ENCODE data around the gene TYW1.
"Not testable (repeated sequence)": the region's sequence is repeated elsewhere in the genome, so short reads cannot be mapped to it uniquely, and the experiment has no call there.

Gene TYW1

GRCh38 chr7:67192123-67192702, 195.6 kb downstream of the TYW1 start:
- not testable (repeated sequence) for DNase-seq

GRCh38 chr7:67192889-67193613, 196.4 kb downstream of the TYW1 start:
- DNase-seq = peak; percentile 27

- not testable (repeated sequence) for DNase-seq
These were observed 199.5 kb downstream of the TYW1 start for GRCh38 chr7:67196176-67196575.

- DNase-seq = not testable (repeated sequence)
These were observed 202.4 kb downstream of the TYW1 start for GRCh38 chr7:67198865-67199526.

GRCh38 chr7:67205772-67206171, 209.1 kb downstream of the TYW1 start:
- DNase-seq = not testable (repeated sequence)

- no peak for DNase-seq
These were observed 209.8 kb downstream of the TYW1 start for GRCh38 chr7:67206452-67206851.

GRCh38 chr7:67208656-67209055, 212.0 kb downstream of the TYW1 start:
- not testable (repeated sequence) for DNase-seq

GRCh38 chr7:67209256-67209655, 212.6 kb downstream of the TYW1 start:
- DNase-seq = no peak

- no peak for DNase-seq
These were observed 213.9 kb downstream of the TYW1 start for GRCh38 chr7:67210567-67210966.

- DNase-seq = not testable (repeated sequence)
These were observed 215.2 kb downstream of the TYW1 start for GRCh38 chr7:67211650-67212330.

GRCh38 chr7:67213038-67213437, 216.4 kb downstream of the TYW1 start:
- not testable (repeated sequence) for DNase-seq

GRCh38 chr7:67223551-67223950, 226.9 kb downstream of the TYW1 start:
- not testable (repeated sequence) for DNase-seq

GRCh38 chr7:67226340-67226907, 229.8 kb downstream of the TYW1 start:
- DNase-seq = not testable (repeated sequence)

- not testable (repeated sequence) for DNase-seq
These were observed 230.3 kb downstream of the TYW1 start for GRCh38 chr7:67226967-67227366.

GRCh38 chr7:67229018-67229417, 232.4 kb downstream of the TYW1 start:
- DNase-seq = not testable (repeated sequence)

- DNase-seq = not testable (repeated sequence)
These were observed 233.4 kb downstream of the TYW1 start for GRCh38 chr7:67230029-67230428.

GRCh38 chr7:67233506-67233905, 236.9 kb downstream of the TYW1 start:
- not testable (repeated sequence) for DNase-seq

- DNase-seq = not testable (repeated sequence)
These were observed 239.6 kb downstream of the TYW1 start for GRCh38 chr7:67236216-67236615.

- not testable (repeated sequence) for DNase-seq
These were observed 246.2 kb downstream of the TYW1 start for GRCh38 chr7:67242871-67243270.

GRCh38 chr7:67248364-67248763, 251.7 kb downstream of the TYW1 start:
- not testable (repeated sequence) for DNase-seq

- no peak for DNase-seq
These were observed 255.4 kb downstream of the TYW1 start for GRCh38 chr7:67251986-67252558.

GRCh38 chr7:67255076-67255475, 258.4 kb downstream of the TYW1 start:
- DNase-seq = not testable (repeated sequence)

GRCh38 chr7:67257779-67258178, 261.1 kb downstream of the TYW1 start:
- DNase-seq = not testable (repeated sequence)
